Coronary artery (tissue), 2 donors: ENCODE measurements around the gene GPR107.

ENCODE experiments used
- DNase-seq: peaks from one replicate; pipeline ENCODE4 v3.0.0-alpha.2; 2017; ENCODE audit warnings: low spot score
- H3K27ac ChIP-seq, 2 donors: fragments of 200-600 bp; sonication (generic); one replicate each; pipeline ENCODE4 v1.5.1; 2016 to 2019
- H3K4me3 ChIP-seq: fragments of 200-600 bp; sonication (generic); 2 replicates; pipeline ENCODE4 v1.5.1; 2016; ENCODE audit warnings: mild to moderate bottlenecking, moderate library complexity
- CTCF ChIP-seq: fragments of 200-600 bp; sonication (generic); IDR thresholded peaks from one replicate; pipeline ENCODE4 v1.5.1; 2019; ENCODE audit warnings: antibody characterized with exemption

Gene GPR107

GRCh38 chr9:130117816-130118632 is 64.3 kb downstream of the GPR107 start:
- H3K4me3 ChIP-seq, result no peak overlapping the region
- peak overlapping the region; percentile 27 to 33 for H3K27ac ChIP-seq
- DNase-seq, result no peak
- TF ChIP-seq CTCF, result no peak

- Histone ChIP-seq H3K27ac (peak overlapping the region; percentile 27 to 33), H3K4me3 (no peak overlapping the region)
- no peak for TF ChIP-seq CTCF
- DNase-seq, result no peak
Observed at GRCh38 chr9:130118841-130119518, 65.3 kb downstream of the GPR107 start.

- TF ChIP-seq CTCF, result no peak
- no peak for DNase-seq
- no peak overlapping the region for H3K27ac ChIP-seq
- H3K4me3 ChIP-seq, result no peak overlapping the region
Observed at GRCh38 chr9:130119519-130120298, 66.0 kb downstream of the GPR107 start.

GRCh38 chr9:130120299-130120587 is 66.5 kb downstream of the GPR107 start:
- no peak for TF ChIP-seq CTCF
- Histone ChIP-seq H3K4me3 (no peak overlapping the region), H3K27ac (no peak overlapping the region)
- no peak for DNase-seq

GRCh38 chr9:130120832-130121231 is 67.1 kb downstream of the GPR107 start:
- TF ChIP-seq CTCF, result no peak
- Histone ChIP-seq H3K4me3 (no peak overlapping the region), H3K27ac (no peak overlapping the region)
- DNase-seq, result no peak

GRCh38 chr9:130122456-130122855 is 68.8 kb downstream of the GPR107 start:
- no peak overlapping the region for H3K27ac ChIP-seq
- TF ChIP-seq CTCF, result no peak
- H3K4me3 ChIP-seq, result no peak overlapping the region
- DNase-seq, result no peak
